ELF-1 (cell line): ENCODE measurements around the gene C2.
"Not testable (repeated sequence)": the region's sequence is repeated elsewhere in the genome, so short reads cannot be mapped to it uniquely, and the experiment has no call there.

Source experiments
- DNase-seq: peaks from one replicate; pipeline ENCODE4 v3.0.0-alpha.2; 2016; ENCODE audit warnings: low read depth, low spot score

C2 gene

GRCh38 chr6:31922942-31923341, 4.6 kb upstream of the C2 start:
- DNase-seq = peak; percentile 33

DNA sequence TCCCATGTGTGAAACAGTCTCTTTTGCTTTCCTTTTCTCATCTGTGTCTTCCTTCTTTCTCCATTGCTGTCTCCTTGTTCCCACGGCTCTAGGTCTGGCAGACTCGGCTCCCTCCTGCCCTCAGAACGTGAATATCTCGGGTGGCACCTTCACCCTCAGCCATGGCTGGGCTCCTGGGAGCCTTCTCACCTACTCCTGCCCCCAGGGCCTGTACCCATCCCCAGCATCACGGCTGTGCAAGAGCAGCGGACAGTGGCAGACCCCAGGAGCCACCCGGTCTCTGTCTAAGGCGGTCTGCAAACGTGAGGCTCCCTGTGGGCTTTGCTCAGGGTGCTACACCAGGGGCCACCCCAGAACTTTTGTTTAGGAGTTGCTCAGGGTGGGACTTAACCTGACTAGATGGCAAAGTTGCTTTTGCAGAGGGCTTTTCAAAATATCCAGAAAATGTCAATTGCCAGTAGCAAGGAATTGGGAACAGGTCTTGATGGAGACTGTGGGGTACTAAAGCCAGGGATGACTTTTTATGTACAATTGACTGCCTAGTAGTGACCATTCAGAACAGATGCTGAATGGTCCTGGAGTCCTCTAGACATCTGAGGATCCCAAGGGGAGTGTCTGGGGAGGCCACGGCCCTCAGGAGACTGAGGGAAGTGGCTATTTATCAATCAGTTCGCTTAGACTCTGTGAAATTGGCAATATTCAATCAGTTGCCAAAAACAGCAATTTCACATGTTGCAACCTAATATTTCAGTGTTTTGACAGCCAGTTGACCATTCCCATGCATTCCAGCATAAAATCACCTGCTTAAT, 550 bp downstream of the C2 start:
- no peak for DNase-seq

- no peak for DNase-seq
Measured at GRCh38 chr6:31928672-31928939, 1.1 kb downstream of the C2 start.

DNA sequence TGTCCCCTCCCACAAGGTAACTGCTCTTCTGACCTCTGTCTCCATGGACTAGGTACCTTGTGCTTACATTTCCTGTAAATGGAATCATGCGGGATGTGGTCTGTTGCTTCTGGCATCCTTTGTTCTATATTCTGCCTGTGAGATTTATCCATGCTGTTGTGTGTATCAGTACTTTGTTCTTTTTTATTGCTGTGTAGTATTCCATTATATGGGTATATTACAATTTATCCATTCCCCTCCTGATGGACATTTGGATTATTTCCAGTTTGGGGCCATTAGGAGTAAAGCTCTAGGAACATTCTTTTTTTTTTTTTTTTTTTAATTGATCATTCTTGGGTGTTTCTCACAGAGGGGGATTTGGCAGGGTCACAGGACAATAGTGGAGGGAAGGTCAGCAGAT, 3.4 kb downstream of the C2 start:
- DNase-seq = no peak

DNA sequence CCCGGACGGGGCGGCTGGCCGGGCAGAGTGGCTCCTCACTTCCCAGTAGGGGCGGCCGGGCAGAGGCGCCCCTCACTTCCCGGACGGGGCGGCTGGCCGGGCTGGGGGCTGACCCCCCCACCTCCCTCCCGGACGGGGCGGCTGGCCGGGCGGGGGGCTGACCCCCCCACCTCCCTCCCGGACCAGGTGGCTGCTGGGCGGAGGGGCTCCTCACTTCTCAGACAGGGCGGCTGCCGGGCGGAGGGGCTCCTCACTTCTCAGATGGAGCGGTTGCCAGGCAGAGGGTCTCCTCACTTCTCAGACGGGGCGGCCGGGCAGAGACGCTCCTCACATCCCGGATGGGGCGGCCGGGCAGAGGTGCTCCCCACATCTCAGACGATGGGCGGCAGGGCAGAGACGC, 4.6 kb downstream of the C2 start:
- not testable (repeated sequence) for DNase-seq

- no peak for DNase-seq
Measured at GRCh38 chr6:31933537-31933936, 6.0 kb downstream of the C2 start.

DNA sequence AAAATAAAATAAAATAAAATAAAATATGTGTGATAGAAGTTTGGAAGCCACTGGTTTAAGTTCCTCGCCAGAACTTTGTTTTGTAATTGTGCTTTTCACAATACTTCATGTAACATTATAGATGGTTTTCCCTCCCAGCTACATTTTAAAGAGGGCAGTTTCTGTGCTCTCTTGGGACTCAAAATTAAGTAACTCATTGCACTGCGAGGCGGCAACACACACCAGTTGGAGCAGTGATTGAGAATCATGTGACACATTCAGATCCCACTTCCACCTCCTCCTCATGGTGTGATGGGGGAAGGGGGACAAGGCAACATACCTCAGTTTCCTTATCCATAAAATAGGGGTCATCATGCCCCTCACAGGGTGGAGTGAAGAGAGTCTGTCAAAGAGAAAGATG, 7.5 kb downstream of the C2 start:
- no peak for DNase-seq

GRCh38 chr6:31935823-31936222, 8.3 kb downstream of the C2 start:
- DNase-seq = no peak

GRCh38 chr6:31940256-31940664, 12.7 kb downstream of the C2 start:
- no peak for DNase-seq

DNA sequence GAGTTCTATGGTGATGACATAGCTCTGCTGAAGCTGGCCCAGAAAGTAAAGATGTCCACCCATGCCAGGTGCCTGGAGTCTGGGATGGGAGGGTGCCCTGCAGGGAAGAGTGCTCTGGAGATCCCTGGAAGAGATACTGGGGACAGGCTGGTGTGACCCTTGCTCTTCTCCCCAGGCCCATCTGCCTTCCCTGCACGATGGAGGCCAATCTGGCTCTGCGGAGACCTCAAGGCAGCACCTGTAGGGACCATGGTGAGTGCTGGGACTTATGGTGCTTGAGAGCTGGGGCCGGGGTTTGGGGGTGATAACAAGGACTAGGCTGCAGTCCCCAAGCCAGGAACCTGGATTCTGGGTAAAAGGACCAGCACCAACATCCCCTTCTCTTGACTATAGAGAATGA, 16.2 kb downstream of the C2 start:
- no peak for DNase-seq

DNA sequence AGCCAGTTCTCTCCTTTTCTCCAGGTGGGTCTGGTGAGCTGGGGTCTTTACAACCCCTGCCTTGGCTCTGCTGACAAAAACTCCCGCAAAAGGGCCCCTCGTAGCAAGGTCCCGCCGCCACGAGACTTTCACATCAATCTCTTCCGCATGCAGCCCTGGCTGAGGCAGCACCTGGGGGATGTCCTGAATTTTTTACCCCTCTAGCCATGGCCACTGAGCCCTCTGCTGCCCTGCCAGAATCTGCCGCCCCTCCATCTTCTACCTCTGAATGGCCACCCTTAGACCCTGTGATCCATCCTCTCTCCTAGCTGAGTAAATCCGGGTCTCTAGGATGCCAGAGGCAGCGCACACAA, 17.6 kb downstream of the C2 start:
- no peak for DNase-seq

DNA sequence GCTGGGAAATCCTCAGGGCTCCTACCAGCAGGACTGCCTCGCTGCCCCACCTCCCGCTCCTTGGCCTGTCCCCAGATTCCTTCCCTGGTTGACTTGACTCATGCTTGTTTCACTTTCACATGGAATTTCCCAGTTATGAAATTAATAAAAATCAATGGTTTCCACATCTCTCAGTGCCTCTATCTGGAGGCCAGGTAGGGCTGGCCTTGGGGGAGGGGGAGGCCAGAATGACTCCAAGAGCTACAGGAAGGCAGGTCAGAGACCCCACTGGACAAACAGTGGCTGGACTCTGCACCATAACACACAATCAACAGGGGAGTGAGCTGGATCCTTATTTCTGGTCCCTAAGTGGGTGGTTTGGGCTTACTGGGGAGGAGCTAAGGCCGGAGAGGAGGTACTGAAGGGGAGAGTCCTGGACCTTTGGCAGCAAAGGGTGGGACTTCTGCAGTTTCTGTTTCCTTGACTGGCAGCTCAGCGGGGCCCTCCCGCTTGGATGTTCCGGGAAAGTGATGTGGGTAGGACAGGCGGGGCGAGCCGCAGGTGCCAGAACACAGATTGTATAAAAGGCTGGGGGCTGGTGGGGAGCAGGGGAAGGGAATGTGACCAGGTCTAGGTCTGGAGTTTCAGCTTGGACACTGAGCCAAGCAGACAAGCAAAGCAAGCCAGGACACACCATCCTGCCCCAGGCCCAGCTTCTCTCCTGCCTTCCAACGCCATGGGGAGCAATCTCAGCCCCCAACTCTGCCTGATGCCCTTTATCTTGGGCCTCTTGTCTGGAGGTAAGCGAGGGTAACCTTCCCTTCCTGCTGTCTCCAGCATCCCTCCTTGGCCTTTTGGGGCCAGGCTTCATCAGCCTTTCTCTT, 18.2 kb downstream of the C2 start, which contains the start of gene CFB:
TSS of gene CFB (plus strand) at position 589 of the 863 bp plus-strand sequence. CDS start at position 716, 127 bp downstream.
- DNase-seq = peak; percentile 68

DNA sequence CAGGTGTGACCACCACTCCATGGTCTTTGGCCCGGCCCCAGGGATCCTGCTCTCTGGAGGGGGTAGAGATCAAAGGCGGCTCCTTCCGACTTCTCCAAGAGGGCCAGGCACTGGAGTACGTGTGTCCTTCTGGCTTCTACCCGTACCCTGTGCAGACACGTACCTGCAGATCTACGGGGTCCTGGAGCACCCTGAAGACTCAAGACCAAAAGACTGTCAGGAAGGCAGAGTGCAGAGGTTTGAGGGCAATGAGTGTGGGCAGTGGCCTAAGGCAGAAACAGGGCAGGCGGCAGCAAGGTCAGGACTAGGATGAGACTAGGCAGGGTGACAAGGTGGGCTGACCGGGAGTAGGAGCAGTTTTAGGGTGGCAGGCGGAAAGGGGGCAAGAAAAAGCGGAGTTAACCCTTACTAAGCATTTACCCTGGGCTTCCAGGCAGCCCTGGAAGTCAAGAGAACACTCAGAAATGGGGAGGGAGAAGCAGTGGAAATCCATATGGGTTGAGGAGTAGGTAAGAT, 18.9 kb downstream of the C2 start:
- DNase-seq = no peak

DNA sequence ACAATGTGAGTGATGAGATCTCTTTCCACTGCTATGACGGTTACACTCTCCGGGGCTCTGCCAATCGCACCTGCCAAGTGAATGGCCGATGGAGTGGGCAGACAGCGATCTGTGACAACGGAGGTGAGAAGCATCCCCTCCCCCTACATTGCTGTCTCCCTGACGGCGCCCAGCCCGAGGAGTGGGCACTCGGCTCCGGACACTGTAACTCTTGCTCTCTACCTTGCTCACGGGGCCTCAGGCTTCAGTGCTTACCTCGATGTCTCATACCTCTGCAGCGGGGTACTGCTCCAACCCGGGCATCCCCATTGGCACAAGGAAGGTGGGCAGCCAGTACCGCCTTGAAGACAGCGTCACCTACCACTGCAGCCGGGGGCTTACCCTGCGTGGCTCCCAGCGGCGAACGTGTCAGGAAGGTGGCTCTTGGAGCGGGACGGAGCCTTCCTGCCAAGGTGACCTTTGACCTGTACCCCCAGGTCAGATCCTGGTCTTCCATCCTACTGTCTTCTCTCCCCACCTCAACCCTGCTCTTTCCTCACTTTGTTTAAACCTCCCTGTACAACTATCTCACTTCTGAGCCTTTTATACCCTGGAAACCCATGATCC, 19.7 kb downstream of the C2 start:
- no peak for DNase-seq

GRCh38 chr6:31947864-31948263, 20.3 kb downstream of the C2 start:
- DNase-seq = no peak

- no peak for DNase-seq
Measured at GRCh38 chr6:31948306-31948705, 20.8 kb downstream of the C2 start.

GRCh38 chr6:31948753-31949413, 21.4 kb downstream of the C2 start:
- DNase-seq = no peak

DNA sequence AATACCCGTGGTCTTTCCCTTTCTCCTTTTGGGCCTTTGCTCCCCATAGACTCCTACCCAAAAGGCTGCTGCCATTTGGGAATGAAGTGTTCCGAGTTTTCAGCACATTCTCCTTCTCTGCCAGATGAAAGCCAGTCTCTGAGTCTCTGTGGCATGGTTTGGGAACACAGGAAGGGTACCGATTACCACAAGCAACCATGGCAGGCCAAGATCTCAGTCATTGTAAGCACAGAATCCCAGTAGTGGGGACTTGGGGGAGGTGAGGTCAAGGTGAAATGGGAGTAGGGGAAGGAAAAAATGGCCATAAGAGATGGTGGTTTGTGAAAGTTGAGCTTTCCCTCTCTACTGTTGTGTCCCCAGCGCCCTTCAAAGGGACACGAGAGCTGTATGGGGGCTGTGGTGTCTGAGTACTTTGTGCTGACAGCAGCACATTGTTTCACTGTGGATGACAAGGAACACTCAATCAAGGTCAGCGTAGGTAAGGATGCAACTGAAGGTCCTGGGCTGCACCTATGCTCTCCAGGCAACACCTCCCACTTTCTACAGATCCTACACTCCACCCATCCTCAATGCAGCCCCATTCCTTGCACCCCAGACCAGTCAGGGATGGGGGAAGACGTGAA, 22.5 kb downstream of the C2 start:
- DNase-seq = no peak

- peak; percentile 71 for DNase-seq
Measured at GRCh38 chr6:31952140-31952805, 24.8 kb downstream of the C2 start.

DNA sequence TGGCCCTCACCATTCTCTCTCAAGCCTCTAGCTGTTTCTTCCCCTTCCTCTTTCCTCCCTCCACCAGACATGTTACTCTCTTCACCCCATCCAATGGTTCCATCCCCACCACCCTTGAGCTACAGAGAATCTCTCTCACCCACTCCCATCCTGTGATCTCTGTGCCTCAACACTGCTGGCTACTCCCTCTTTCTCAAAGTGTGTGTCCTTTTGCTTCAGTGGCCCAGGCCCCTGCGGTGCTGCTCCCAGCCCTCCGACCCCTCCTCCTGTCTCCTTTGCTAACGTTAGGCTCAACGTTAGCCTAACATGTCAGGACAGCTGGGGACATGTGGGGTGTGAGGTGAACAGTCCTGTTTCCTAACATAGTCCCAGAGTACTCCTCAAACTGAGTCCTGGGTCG, 25.4 kb downstream of the C2 start:
- DNase-seq = no peak

DNA sequence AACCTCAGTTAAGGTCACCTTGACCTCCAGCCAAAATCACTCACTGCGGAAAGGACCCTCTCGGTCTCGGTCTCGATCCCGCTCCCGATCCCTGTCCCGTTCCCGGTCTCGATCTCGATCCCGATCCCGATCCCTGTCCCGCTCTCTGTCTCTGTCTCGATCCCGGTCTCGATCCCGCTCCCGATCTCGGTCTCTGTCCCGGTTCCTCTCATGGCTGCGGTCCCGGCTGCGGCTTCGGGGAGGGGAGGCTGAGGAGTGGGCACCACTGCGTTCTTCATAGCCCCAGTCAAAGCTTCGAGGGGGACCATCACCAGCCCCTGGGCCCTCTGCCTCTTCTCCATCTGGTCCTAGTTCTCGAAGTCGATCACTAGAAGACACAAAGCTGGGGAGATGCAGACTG, 27.0 kb downstream of the C2 start:
- no peak for DNase-seq
